HepG2 (cell line): ENCODE results near the gene CISTR. TPM values are rescaled to one million over a fixed set of nuclear protein-coding genes. Genes with fewer than 3 reads are reported as not detected.
A peak's percentile ranks its signal among the peaks of the same experiment; 100 is the strongest.

Source experiments
- CBX5 ChIP-seq: sonication (generic); formaldehyde crosslinking; IDR thresholded peaks from 2 replicates; pipeline ENCODE4 v1.4.0; 2020; ENCODE audit warnings: missing genetic modification reagents, borderline replicate concordance
- ETV5 ChIP-seq: IDR thresholded peaks from 2 replicates; pipeline ENCODE4 v1.6.1; 2018; ENCODE audit warnings: missing biosample characterization, missing genetic modification reagents, inconsistent platforms, borderline replicate concordance
- GLI4 ChIP-seq: sonication (generic); formaldehyde crosslinking; IDR thresholded peaks from 2 replicates; pipeline ENCODE4 v1.5.1; 2020; ENCODE audit warnings: missing genetic modification reagents, mild to moderate bottlenecking, moderate library complexity, borderline replicate concordance
- HMGXB4 ChIP-seq, 2 experiments: sonication (generic) in 1 of 2; formaldehyde crosslinking in 1 of 2; IDR thresholded peaks; 2 replicates each; pipeline versions ENCODE4 v1.4.0 to v1.6.1; 2018 to 2020; ENCODE audit warnings: missing genetic modification reagents in 2 of 2, borderline replicate concordance in 1 of 2, low read depth in 1 of 2, mild to moderate bottlenecking in 1 of 2, missing biosample characterization in 1 of 2
- HNRNPLL ChIP-seq: fragments of 200-400 bp; formaldehyde crosslinking; IDR thresholded peaks from 2 replicates; pipeline ENCODE4 v1.6.1; 2017; ENCODE audit warnings: mild to moderate bottlenecking, low read depth, low read length; ENCODE audit not compliant: poor library complexity, severe bottlenecking
- IRF2 ChIP-seq: IDR thresholded peaks from 2 replicates; pipeline ENCODE4 v1.6.1; 2018; ENCODE audit warnings: missing genetic modification reagents, missing compliant biosample characterization
- IRF9 ChIP-seq: sonication (generic); formaldehyde crosslinking; IDR thresholded peaks from 2 replicates; pipeline ENCODE4 v1.8.0; 2022; ENCODE audit warnings: missing genetic modification reagents, mild to moderate bottlenecking, borderline replicate concordance
- MTF2 ChIP-seq: sonication (generic); formaldehyde crosslinking; IDR thresholded peaks from 2 replicates; pipeline ENCODE4 v1.5.0; 2020; ENCODE audit warnings: missing genetic modification reagents, borderline replicate concordance
- SIN3B ChIP-seq: fragments of 150-350 bp; IDR thresholded peaks from 2 replicates; pipeline ENCODE4 v1.6.1; 2014; ENCODE audit warnings: low read length
- SKIL ChIP-seq: sonication (generic); formaldehyde crosslinking; IDR thresholded peaks from 2 replicates; pipeline ENCODE4 v1.8.0; 2022; ENCODE audit warnings: missing genetic modification reagents, mild to moderate bottlenecking, moderate library complexity, borderline replicate concordance
- SMAD3 ChIP-seq: sonication (generic); formaldehyde crosslinking; IDR thresholded peaks from 2 replicates; pipeline ENCODE4 v1.4.0; 2020; ENCODE audit warnings: missing genetic modification reagents
- SPEN ChIP-seq: sonication (generic); formaldehyde crosslinking; IDR thresholded peaks from 2 replicates; pipeline ENCODE4 v1.5.1; 2020; ENCODE audit warnings: low read depth, mild to moderate bottlenecking, missing genetic modification reagents
- TAF1 ChIP-seq: sonication (generic); formaldehyde crosslinking; IDR thresholded peaks from 2 replicates; pipeline ENCODE4 v1.4.0; 2020; ENCODE audit warnings: missing genetic modification reagents
- ZFX ChIP-seq: sonication (generic); formaldehyde crosslinking; IDR thresholded peaks from 2 replicates; pipeline ENCODE4 v1.4.0; 2020; ENCODE audit warnings: mild to moderate bottlenecking, low read depth, missing genetic modification reagents, moderate library complexity
- ZNF263 ChIP-seq: sonication (generic); formaldehyde crosslinking; IDR thresholded peaks from 2 replicates; pipeline ENCODE4 v1.4.0; 2020; ENCODE audit warnings: missing genetic modification reagents
- ZNF326 ChIP-seq: sonication (generic); formaldehyde crosslinking; IDR thresholded peaks from 2 replicates; pipeline ENCODE4 v1.4.0; 2020; ENCODE audit warnings: missing genetic modification reagents, borderline replicate concordance
- ZNF383 ChIP-seq: sonication (generic); formaldehyde crosslinking; IDR thresholded peaks from 2 replicates; pipeline ENCODE4 v1.4.0; 2020; ENCODE audit warnings: missing genetic modification reagents, mild to moderate bottlenecking, borderline replicate concordance
- ZNF572 ChIP-seq: sonication (generic); formaldehyde crosslinking; IDR thresholded peaks from 2 replicates; pipeline ENCODE4 v1.5.1; 2020; ENCODE audit warnings: mild to moderate bottlenecking, missing genetic modification reagents
- ZNF598 ChIP-seq: sonication (generic); formaldehyde crosslinking; IDR thresholded peaks from 2 replicates; pipeline ENCODE4 v1.5.1; 2020; ENCODE audit warnings: mild to moderate bottlenecking, missing genetic modification reagents, borderline replicate concordance
- ZNF672 ChIP-seq: sonication (generic); formaldehyde crosslinking; IDR thresholded peaks from 2 replicates; pipeline ENCODE4 v1.8.1; 2022; ENCODE audit warnings: missing genetic modification reagents
- ZNF75D ChIP-seq: sonication (generic); formaldehyde crosslinking; IDR thresholded peaks from 2 replicates; pipeline ENCODE4 v1.8.1; 2023; ENCODE audit warnings: missing genetic modification reagents, mild to moderate bottlenecking, borderline replicate concordance
- ZNF788 ChIP-seq: sonication (generic); formaldehyde crosslinking; IDR thresholded peaks from 2 replicates; pipeline ENCODE4 v1.5.0; 2020; ENCODE audit warnings: mild to moderate bottlenecking, missing genetic modification reagents, borderline replicate concordance
- ZUFSP ChIP-seq: sonication (generic); formaldehyde crosslinking; IDR thresholded peaks from 2 replicates; pipeline ENCODE4 v1.9.0; 2021; ENCODE audit warnings: missing genetic modification reagents, mild to moderate bottlenecking, borderline replicate concordance
- polyA plus RNA-seq, 8 experiments: library from polyadenylated mRNA; depleted of rRNA in 3 of 8; stranded (reverse) in 7 of 8; unstranded in 1 of 8; fragments of >200 nt; fragmentation: Illumina TruSeq in 4 of 8; extraction: Trizol in 4 of 8; gene quantifications; 2 replicates each; pipeline versions ENCODE4 v1.2.1 to v1.2.3, GENCODE V29; 2011 to 2016; ENCODE audit warnings: low read depth in 4 of 8, missing spikeins in 1 of 8, mixed read lengths in 1 of 8; ENCODE audit not compliant: insufficient read depth in 1 of 8
- total RNA-seq, 5 experiments: library from RNA; depleted of rRNA; stranded (reverse); fragments of >200 nt; fragmentation: Illumina TruSeq; extraction: Trizol; gene quantifications; 2 replicates each; pipeline ENCODE4 v1.2.3, GENCODE V29; 2016; ENCODE audit warnings: low read depth in 1 of 5

Gene CISTR
- total and polyA plus RNA-seq, 2 of the 13 experiments (the other 11 are each of a cell fraction or from before 2014, with no cell fraction given): not detected

GRCh38 chr12:53746592-53747092, 5.1 kb downstream of the CISTR start (continued):
- TF ChIP-seq ZNF326 (CRISPR knock-in tag): no peak
- peak; percentile 57; the same call in 1 of the 2 replicates for TF ChIP-seq SPEN (CRISPR knock-in tag)
- no peak; the same call in 1 of the 2 replicates for TF ChIP-seq IRF9 (CRISPR knock-in tag)
- TF ChIP-seq ETV5: peak; percentile 58; the same call in 1 of the 2 replicates
- TF ChIP-seq ZFX: peak; percentile 59
- TF ChIP-seq ZNF788 (CRISPR knock-in tag): 0 out of 2 replicates have a peak, but pooled peaks have one; percentile 52
- TF ChIP-seq ZNF263: no peak
- peak; percentile 80; the same call in 1 of the 2 replicates for TF ChIP-seq MTF2
- TF ChIP-seq ZNF75D (CRISPR knock-in tag): no peak
- TF ChIP-seq SIN3B: no peak
- TF ChIP-seq IRF2: peak; percentile 77
- TF ChIP-seq TAF1: 0 out of 2 replicates have a peak, but pooled peaks have one; percentile 31
- TF ChIP-seq ZNF572 (CRISPR knock-in tag): no peak
- no peak for TF ChIP-seq ZUFSP (CRISPR knock-in tag)
- 0 out of 2 replicates have a peak, but pooled peaks have one; percentile 46 for TF ChIP-seq ZNF383 (CRISPR knock-in tag)
- peak; percentile 87 to 98 for TF ChIP-seq HMGXB4 (CRISPR knock-in tag; IDR thresholded peaks at IDR 0.05; ENCODE audit: borderline replicate concordance in 1 of 2, low read depth in 1 of 2)
- peak; percentile 31 for TF ChIP-seq HNRNPLL
- TF ChIP-seq SKIL (CRISPR knock-in tag): no peak
- peak; percentile 39; the same call in 1 of the 2 replicates for TF ChIP-seq CBX5 (CRISPR knock-in tag)
- no peak for TF ChIP-seq GLI4
- no peak for TF ChIP-seq ZNF598
- TF ChIP-seq SMAD3 (CRISPR knock-in tag): peak; percentile 78
- TF ChIP-seq ZNF672: no peak
